ENCODE results near the gene IDH3B. TPM values are rescaled to one million over a fixed set of nuclear protein-coding genes. Genes with fewer than 3 reads are reported as not detected.

Gene IDH3B
- 62.1 and 66.0 TPM in 2 replicates for total RNA-seq

GRCh38 chr20:2663887-2664719 lies at the start of gene IDH3B:
Gene IDH3B, minus strand, starts transcription at chr20:2664216. Its CDS starts 28 bp downstream, at chr20:2664188.

GRCh38 chr20:2692036-2692885 lies 28.2 kb upstream of the IDH3B start, which contains the start of gene EBF4:
Gene EBF4, plus strand, starts transcription at chr20:2692780. Its CDS starts 866 bp downstream, at chr20:2693646.

DNA sequence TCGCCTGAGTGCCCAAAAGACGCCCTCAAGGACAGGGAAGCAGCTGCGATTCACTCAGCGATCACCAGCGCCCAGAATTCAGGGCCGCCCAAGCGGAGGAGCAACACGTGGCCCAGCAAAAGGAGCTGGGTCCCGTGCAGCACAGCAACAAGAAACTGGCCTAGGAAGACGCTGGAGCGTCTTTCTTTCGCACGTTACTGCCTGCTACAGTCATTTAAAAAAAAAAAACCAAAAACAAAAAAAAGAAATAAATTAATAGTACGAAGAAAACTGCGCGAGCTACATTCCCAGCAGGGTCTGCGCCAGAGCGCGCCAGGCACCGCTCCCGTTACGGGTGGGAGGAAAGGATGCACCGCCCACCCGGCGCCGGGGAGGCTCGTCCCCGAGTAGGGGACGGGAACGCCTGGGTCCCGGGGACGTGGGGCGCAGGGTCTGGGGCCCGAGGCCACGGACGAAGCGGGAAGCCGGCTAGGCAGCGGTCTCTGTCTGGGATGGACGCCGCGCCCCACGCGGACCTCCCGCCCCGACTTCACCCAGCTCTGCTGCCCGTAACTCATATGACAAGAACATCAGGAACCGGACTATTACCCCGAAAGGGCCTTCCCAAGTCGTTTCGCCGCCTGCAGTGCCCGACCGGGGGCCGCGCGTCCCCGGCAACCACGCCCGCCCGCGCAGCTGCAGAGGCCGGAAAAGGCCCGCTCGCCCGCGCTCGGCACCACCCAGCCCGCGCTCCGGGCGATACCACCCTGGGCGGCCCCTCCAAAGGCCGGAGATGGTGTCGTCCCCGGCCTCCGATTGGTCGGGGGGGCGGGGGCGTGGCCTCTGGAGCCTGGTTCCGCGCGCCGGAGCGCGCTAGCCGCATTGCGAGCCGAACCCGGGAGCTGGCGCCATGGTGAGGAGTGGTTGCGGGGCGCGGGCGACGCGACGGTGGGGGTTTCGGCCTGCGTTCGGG lies 12.0 kb downstream of the IDH3B start, which contains the start of gene NOP56:
Gene NOP56, plus strand, starts transcription at position 861 of the 952 bp plus-strand sequence. Its CDS starts 29 bp downstream, at position 890.

Other genes with a start within 250 kb of the IDH3B start
- gene SNRPB, start 193.4 kb downstream of the IDH3B start, total RNA-seq, result 99.8 and 135 TPM in 2 replicates
- 10.7 and 14.3 TPM in 2 replicates for gene ZNF343, start 155.3 kb downstream of the IDH3B start, total RNA-seq
- gene TMC2, start 127.6 kb downstream of the IDH3B start, total RNA-seq, result not detected in 2 replicates
- 119 and 127 TPM in 2 replicates for gene NOP56, start 11.6 kb downstream of the IDH3B start, total RNA-seq
- 1.8 and 1.9 TPM in 2 replicates for gene EBF4, start 28.6 kb upstream of the IDH3B start, total RNA-seq
- 1.1 and 3.9 TPM in 2 replicates for gene CPXM1, start 136.4 kb upstream of the IDH3B start, total RNA-seq
- gene C20orf141, start 150.8 kb upstream of the IDH3B start, total RNA-seq, result not detected in 2 replicates
- not detected in 2 replicates for gene TMEM239, start 152.1 kb upstream of the IDH3B start, total RNA-seq
- 26.5 and 33.0 TPM in 2 replicates for gene PCED1A, start 176.4 kb upstream of the IDH3B start, total RNA-seq
- 51.2 and 57.6 TPM in 2 replicates for gene VPS16, start 176.5 kb upstream of the IDH3B start, total RNA-seq
- 20.2 and 32.8 TPM in 2 replicates for gene PTPRA, start 209.3 kb upstream of the IDH3B start, total RNA-seq

Measured in smooth muscle cell of the umbilical artery (primary cell).